ENCODE results near the gene CXCL6.

Gene CXCL6

DNA sequence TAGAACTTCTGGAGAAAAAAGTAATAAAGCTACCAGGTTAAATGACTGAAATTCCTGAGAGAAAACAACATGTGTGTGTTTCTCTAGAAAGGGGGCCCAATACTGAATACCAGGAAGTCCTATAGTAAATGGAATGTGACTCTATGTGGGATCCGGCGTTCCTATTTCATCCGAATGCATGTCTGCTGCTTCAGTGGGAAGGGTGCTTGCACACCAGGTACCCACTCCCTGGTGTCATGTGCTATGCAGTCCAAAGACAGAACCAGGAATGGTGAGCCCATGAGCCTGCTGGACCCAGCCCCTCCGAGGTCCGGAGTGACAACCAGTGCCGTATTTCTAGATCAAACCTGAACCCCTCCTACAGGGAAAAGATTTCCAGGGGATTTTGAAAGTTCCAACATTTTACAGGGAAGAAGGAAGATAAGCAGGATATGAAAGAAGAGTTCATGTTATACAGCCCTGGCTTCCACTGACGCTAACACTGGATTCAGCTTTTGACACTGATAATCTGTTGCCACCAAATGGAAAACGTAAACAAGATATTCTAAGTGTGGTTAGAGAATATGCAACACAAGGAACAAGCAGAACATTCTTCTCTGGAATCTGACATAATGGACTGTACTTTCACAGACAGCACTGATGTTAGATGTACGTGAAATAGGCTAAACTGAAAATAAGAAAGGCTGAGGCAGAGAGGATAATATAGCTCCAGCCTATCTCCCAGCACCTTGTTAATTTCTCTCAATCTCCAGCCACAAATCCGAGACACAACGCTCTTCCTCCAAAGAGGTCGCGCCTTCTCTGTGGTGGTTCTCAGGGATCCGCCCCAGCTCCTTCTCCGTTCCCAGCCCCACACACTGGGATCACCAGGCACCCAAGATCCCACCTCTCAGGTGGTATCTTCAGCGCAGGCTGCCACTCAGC lies 32.0 kb downstream of the CXCL6 start:
- no peak for DNase-seq (ENCODE audit: low spot score)

- no peak for DNase-seq (ENCODE audit: low spot score)
Observed at GRCh38 chr4:73869130-73870055, 32.9 kb downstream of the CXCL6 start, which contains the start of gene CXCL1. TSS of gene CXCL1 (plus strand) at chr4:73869393. CDS start at chr4:73869471, 78 bp downstream.

GRCh38 chr4:73870260-73870659 lies 33.8 kb downstream of the CXCL6 start:
- DNase-seq (ENCODE audit: low spot score) = no peak

DNA sequence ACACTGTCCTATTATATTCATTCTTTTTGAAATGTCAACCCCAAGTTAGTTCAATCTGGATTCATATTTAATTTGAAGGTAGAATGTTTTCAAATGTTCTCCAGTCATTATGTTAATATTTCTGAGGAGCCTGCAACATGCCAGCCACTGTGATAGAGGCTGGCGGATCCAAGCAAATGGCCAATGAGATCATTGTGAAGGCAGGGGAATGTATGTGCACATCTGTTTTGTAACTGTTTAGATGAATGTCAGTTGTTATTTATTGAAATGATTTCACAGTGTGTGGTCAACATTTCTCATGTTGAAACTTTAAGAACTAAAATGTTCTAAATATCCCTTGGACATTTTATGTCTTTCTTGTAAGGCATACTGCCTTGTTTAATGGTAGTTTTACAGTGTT lies 34.3 kb downstream of the CXCL6 start:
- no peak for DNase-seq (ENCODE audit: low spot score)

DNA sequence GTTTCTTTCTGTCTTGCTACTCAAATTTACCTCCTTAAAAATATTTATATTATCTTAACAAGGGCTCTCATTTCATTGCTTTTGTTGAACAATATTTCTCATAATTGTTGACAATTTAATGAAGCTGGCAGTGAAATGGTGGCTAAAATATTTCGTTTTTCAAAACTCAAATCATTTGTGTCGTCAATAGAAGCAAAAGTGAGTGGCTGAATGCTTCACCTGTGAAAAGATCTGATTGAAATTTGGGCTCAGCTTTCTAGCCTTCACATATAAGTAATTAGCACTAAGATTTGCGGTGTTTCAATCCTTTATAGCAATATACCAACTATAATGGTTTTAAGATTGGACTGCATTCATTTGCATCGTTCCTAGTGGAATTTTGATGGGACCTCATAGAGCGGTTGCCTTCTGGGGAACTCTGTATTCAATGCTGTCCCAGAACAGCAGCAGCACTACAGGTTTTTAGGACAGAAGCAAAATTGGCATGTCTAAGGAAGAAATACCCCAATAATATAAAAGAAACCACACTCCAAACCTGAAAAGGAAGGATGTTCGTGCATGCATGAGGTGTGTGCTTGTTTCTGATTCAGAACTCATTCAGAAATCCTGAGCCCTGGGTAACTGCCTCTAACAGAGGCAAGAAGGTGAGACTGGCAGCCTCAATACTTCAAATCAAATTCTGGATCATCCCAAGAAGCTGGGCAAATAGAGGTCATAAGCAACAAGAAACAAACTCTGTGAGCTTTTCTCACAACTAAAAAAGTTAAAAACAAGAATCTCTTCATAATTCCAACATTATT lies 35.2 kb downstream of the CXCL6 start:
- no peak for DNase-seq (ENCODE audit: low spot score)

- no peak for DNase-seq (ENCODE audit: low spot score)
Observed at GRCh38 chr4:73872316-73873108, 36.0 kb downstream of the CXCL6 start.

DNA sequence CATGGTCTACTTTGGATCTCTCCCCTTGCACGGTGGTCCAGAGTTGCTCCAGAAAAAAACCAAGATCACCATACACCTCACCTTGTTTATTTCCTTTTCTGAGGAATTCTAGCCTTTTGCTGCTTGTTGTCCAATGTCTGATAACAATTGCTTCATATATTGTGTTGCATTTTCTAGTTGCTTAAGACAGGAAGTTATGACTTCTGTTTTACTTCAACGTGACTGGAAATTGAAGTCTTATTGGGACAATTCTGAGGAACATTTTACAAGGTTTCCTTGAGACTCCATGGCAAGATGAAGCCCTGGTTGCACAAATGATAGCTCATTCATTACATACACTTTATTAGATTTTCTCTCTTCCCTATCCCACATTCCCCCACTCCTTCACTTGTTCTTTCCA lies 37.9 kb downstream of the CXCL6 start:
- DNase-seq (ENCODE audit: low spot score) = no peak

GRCh38 chr4:73875401-73875800 lies 38.9 kb downstream of the CXCL6 start:
- no peak for DNase-seq (ENCODE audit: low spot score)

- DNase-seq (ENCODE audit: low spot score) = no peak
Observed at GRCh38 chr4:73883306-73883705, 46.8 kb downstream of the CXCL6 start.

GRCh38 chr4:73885574-73886267 lies 49.2 kb downstream of the CXCL6 start:
- DNase-seq (ENCODE audit: low spot score) = no peak
